HG03558 (cell line): Measurements from ENCODE around the gene TAGLN2.

Experiments used
- ATAC-seq: cut with Tn5 transposase; IDR thresholded peaks from one replicate; pipeline ENCODE4 v1.9.1; 2021; ENCODE audit warnings: moderate number of reproducible peaks; ENCODE audit not compliant: unreplicated experiment; ENCODE audit errors: extremely low read depth

The TAGLN2 gene

DNA sequence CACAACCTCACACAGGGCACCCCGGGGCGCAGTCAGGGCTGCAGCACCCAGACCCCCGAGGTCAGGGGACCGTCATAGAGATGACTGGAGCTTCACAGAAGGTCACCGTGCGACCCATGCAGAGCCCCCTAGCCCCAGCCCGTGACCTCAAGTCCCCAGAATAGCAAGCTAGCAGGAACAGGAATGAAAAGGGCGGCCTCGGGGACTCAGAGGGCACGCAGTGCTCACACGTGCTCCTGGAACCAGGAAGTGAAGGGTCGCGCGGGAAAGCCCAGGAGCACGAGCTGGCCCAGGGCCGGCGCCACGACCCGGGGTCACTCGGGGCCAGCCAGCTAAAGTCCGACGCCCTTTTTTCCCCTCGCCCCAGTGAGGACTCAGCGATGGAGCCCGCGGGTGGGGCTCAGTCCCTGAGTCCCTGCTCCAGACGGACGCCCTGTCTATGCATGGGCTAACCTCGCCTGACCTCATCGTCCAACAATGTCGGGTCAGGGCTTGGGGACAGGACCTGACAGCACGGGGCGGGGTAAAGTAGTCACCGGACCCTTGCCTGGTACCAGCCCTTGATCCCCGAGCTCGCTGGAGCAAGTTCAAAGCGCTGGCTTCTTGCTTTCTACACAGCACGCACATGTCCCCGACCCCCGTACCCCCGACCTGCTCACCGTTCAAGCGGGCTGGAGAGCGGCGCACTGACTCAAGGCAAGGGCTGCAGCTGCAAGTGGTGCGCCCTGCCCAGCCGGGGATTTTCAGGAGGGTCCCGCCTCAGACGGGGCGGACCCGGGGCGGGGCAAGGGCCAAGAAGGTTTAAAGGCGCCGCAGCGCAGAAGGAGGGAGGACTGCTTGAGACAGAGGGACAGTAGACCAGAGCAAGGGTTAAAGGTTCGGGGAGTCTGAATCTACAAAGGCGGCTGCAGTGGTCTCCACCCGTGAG, at the start of gene TAGLN2:
TAGLN2 (minus strand) TSS at position 717 of the 928 bp plus-strand sequence. CDS start 4,998 bp downstream, outside the sequence.
- ATAC-seq, result peak; percentile 45

DNA sequence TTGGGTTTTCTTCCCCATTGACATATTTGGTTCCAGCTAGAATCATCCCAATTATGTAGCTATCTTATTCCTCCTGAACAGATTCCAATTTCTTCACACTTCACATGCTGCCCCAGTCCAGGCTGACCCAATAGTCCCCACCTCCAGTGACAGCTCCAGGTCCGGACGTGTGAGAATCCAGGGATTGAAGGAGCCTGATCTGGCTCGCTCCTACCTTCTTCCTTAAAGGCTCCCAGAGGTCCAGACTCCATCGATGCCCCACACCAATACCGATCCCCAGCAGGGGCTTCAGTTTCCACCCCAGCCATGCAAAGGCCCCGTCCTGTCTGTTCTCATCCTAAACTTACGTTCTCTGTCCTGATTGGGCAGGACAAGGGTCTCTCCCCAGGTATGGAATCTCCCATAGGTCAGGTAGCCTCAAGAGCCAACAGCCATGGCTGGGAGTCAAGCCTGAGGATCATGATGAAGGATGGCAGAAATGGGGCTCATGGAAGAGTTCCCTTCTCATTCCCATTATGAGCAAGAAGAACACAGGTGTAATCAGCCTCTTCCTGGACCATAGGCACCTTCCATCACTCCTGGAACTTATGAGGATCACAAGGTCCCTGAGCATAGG, 49.2 kb upstream of the TAGLN2 start:
- ATAC-seq, result no peak

DNA sequence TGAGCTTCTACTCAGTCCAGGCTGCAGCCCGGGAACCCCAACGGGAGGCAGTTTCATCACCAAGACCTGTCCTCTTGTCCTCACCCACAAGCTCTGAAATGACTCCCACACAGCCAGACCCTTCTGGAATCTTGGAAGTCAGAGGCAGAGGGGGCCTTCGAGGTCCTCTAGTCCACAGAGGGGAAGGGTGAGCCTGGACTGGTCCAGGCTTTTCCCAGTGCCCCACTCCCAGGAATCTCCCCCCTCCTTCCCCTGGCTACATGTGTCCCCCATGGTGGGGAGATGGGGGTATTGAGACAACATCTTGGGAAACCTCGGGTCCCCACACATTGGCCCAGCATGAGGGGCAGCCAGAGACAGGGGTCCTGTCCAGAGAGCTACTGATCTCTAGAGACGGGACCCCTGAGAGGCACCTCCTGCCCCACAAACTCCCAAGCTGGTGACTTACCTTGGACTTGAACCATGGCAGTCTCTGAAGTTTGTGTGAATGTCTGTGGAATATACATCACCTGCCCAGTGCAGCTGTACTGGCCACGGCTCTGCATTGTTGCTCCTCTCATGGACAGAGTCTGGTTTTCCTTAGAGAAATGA, 48.1 kb upstream of the TAGLN2 start:
- no peak for ATAC-seq

DNA sequence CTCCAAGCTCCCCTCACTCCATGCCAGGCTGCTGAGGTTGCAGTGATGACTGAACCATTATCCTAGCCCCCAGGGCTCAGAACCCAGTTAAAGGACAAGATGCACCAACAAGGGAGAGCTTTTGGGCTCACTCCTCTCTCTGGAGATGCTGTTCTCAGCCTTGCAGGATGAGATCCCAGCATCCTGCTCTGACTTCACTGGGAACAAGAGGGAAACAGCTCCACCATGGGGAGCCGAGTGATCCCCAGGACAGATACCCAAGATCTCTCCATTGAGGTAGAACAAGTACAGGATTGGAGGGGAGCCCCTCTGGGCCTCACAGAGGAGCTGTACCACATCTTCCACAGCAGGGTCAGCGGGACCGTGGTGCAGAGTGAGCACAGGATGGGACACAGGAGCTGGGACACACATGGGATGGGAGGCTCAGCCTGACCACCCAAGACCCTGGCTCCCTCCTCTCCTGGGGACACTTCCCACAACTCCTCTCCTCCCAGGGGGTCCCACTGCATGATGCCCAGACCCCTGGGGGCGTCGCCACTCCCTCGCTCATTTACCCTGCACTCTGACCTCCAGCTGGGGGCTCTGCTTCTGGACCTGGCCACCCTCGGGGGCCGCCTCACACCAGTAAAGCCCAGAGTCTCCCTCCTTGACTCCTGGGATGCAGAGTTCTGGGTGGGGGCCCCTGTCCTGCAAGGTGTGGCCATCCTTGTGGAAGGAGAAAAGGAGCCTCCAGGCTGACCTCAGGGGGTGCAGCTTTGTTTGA, 47.3 kb upstream of the TAGLN2 start:
- no peak for ATAC-seq

DNA sequence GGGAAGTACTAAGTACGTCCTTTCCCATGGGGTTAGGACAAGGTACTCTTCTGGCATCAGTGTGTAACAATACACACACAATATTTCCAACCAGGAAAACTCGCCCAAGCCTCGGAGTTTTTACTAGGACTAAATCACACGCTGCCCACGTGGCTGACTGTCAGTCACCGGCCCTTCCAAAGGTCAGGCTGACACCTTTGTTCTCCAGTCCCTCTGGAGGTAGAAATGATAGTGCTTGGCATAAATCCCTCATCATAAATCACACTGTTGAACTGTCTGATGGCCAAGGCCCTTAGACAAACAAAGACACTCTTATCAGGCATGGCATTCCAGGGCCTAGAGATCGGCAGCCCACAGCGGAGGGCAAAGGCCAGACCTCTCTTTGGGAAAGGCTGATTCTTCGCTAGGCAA, 45.6 kb upstream of the TAGLN2 start:
- no peak for ATAC-seq

DNA sequence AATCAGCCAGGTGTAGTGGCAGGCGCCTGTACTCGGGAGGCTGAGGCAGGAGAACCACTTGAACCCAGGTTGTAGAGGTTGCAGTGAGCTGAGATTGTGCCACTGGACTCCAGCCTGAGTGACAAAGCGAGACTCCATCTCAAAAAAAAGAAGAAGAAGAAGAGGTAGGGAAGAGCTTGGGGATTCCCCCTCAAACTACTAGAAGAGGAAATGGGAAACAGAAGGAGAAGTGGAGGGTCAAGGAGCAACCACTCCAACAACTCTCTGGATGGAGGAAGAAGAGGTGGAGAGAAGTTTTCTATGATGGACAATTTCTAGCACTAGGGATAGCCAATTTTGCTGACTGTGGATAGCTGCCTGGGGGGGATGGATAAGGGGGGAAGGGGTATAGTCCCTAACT, 43.6 kb upstream of the TAGLN2 start:
- ATAC-seq, result no peak

DNA sequence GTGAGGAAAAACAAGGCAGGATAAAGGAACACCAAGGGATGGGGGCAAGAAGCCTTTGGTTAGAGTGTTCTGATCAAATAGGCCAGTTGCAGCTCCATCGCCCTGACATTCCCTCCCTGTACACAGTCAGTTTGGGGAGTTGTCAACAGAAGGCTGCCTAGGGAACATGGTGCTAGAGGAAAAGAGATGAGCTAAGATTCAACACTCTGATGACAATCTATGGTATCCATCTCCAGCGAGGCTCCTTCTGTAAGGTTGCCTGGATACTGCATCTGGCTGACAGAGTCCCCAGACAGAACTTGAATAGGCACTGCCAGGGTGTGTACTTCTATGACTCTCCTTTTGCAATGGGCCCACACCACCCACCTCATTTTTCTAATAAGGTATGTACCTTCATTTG, 40.0 kb upstream of the TAGLN2 start:
- ATAC-seq, result no peak

DNA sequence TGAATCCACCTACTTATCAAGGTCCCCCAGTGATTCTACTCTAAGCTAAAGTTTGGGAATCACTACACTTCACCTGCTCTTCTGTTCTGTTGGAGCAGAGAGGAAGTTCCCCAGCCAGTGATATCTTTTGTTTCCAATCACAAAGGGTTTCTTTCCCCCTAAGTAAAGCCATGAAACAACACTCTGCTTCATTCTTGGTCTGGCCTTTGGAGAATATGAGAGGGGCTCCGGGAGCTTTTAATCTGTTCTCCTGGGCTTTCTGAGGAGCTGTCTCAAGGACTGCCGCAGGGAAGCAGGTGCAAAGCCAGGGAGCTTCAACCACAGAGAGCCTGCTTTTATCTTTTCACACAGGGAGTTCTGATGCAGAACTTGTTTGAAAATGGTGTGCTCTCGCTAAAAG, 38.8 kb upstream of the TAGLN2 start:
- ATAC-seq, result no peak

DNA sequence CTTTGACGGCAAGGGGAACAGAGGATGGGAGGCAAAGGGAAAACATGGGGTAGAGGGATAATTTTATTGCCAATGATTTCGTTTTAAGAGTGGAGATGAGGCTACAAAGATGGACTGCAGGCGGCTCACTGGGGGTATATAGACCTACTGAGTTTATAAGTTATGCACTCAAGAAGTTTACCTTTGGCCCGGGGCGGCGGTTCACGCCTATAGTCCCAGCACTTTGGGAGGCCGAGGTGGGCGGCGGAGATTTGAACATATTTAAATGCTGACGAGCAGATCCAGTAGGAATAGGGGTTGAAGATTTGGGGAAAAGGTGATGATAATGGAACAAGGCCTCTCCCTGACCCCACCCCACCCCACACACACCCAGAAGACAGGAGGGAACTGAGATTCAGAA, 36.9 kb upstream of the TAGLN2 start:
- no peak for ATAC-seq

DNA sequence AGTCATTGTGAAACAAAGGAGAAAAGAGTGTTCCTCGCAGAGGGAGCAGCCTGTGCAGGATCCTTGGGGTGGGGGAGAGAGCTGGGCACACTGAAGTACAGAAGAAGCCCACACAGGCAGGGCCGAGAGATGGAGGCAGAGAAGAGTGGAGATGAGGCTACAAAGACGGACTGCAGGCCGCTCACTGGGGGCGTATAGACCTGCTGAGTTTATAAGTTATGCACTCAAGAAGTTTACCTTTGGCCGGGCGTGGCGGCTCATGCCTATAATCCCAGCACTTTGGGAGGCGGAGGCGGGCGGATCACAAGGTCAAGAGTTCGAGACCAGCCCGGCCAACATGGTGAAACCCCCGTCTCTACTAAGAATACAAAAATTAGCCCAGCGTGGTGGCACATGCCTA, 36.3 kb upstream of the TAGLN2 start:
- no peak for ATAC-seq

DNA sequence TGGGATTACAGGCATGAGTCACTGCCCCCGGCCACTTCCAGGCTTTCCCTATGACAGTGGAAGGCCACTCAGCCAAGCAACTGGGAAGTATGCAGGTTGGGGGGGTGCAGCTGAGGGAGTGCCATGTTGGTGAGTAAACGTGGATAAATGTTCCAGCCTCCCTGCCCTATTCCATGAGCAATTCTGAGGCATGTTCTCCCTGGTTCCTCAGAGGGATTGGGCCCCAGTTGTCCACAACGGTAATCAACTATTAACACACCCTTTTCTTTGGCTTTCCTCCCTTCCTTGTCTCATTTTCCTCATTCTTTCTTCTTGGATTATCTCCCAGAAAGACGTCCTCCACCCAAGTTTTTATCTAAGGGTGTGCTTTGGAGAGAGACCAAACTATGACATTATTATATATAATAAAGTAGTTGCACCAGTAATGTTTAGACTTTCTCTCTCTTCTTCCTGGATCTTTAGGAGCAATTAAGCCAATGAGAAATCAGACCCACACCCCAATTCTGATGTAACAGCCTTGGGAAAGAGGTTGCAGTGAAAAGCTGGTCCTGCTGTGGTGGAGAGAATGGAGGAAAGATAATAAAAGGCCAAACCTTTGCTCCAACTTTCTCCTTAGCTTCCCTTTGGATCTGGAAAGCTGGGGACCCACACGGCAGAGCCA, 35.5 kb upstream of the TAGLN2 start:
- ATAC-seq, result no peak

DNA sequence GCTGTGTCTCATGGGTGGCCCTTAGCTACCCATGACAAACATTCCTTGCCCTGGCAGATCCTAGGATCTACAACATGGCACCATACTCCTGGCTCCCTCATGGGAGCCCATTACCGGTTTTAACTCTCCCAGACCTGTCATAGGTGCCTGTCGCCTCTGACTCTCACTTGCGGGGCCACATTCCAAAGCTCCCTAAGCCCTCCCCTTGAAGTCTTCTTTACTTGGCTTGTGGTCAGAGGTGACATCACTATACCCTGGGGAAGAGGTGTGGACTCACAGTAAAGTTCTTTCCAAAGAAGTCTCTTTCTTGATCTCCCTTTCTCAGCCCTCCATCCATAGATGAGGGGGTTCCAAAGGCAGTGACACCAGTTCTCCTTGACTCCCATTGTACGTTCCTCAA, 34.1 kb upstream of the TAGLN2 start:
- ATAC-seq, result no peak

DNA sequence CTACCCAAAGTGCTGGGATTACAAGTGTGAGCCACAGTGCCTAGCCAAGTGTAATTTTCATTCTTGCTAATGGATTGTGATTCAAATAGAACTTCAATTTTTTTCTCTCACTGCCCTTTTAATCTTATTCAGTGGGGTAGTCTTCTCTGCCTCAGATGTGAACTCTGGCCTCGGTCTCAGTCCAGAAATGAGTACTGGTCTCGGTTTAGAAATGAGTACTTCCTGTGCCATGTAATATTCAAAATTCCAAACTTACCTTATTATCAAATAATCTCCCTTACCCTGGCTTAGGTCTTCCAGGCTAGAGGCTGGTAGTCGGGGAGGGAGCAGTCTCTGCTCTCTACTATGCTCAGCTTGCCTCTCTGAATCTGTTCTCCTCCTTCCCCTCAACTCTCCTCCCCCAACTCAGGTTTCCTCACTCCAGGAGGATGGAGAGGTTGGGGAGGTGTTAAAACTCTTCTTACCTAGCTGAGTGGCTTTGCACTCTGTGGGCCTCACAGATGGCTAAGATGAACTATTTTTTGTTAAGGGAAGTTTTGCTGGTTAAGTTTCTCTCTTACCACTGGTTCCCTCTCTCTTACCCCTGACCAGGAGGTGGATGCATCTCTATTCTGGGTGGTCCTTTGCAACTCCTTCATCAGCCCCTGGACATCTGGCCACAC, 33.5 kb upstream of the TAGLN2 start:
- ATAC-seq, result no peak

DNA sequence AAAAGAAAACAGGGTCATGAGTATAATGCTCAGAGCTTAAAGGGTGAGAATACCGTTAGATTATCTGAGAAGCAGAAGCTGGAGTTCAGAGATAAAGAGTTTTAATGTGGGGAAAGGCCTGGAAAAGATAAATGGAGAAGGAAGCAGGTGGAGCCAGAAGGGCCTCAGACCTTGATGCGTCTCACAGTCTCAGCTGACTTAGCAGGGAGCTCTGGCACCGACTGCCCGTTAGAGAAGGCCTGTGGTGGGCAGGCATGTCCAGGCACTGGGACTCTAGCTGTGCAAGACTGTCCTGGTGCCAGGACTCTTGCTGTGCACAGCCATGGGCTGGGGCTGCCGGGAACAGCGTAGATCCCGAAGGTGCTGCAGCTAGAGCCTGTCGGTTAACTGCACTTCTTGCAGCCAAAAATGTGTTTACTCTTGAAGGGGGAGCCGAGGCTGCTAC, 32.5 kb upstream of the TAGLN2 start:
- ATAC-seq, result no peak

DNA sequence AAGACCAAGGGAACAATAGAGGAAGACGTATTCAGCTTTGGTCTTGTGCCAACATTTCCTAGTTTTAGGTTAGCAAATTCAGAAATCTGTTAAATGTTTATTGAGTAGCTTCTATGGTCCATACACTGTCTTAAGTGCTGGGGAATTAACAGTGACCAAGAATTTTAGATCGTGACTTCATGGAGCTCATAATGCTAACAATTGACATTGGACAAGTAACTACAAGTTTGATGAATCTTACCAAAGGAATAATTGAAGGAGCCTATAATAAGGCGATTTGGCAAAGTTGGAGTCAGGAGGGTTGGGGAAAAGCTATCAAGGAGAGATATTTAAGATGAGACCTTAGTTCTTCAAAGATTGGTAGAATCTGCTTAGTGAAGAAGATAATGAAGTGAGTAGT, 30.1 kb upstream of the TAGLN2 start:
- no peak for ATAC-seq

DNA sequence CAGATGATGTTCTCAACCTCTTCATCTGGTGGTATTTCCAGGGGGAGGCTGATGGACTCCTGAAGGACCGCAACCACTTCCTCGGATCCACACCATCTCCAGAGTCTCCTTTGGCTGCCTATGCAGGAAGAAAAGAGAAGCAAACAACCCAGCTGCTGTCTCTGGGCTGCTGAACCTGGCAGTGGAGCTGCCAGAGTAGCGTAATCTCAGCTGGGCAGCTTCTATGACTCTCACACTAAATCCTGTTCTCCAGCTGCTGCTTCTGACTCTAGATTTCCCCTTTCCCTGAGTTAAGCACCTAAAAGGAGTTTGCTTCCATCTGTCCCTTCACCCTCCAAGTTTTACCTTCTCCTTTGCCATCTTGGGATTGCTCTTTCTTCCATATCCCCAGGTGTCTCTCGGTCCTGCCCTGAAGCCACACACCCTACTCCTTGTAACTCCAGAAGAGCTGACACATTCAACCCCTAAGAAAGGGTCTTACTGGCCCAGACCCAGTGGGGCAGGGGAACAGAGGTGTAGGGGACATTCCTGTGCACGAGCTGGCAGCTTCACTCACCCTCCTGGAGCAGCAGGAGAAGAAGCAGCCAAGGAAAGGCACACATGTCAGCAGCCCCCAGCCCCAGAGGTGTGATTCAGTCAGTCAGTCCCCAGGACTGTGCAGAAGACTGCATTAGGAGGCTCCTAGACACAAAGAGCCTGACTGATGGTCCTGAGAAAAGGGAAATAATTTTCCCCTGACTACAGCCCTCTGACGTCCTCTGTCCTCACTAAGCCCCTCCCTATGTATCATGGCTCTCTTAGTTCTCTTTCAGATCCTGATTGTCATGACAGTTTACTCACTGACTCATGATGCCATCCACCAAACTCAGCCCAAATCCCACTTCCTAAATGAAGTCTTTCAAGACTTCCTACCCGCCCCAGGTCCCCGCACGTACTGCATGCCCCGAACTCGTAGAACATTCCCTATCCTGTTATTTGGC, 28.5 kb upstream of the TAGLN2 start, which contains the start of gene SLAMF9:
SLAMF9 (minus strand) TSS at position 702 of the 980 bp plus-strand sequence; CDS start at position 602, 100 bp downstream.
- no peak for ATAC-seq

DNA sequence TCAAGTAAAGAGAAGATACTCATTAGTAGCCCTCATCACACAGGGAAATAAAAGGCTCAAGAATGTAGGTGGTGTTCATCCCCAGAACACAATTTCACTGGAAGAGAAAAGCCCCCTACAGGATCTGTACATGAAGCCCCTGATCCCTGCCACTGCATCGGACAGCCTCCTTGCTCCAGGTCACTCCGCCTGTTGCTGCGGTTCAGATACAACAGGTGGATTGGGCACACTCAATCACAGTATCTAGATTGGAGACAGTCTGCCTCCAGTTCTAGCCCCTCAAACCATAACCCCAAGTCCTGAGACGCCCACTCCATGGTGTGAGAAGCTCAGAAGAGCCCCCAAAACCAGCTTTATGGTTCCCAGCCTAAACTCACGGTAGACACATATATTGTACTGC, 27.6 kb upstream of the TAGLN2 start:
- no peak for ATAC-seq

DNA sequence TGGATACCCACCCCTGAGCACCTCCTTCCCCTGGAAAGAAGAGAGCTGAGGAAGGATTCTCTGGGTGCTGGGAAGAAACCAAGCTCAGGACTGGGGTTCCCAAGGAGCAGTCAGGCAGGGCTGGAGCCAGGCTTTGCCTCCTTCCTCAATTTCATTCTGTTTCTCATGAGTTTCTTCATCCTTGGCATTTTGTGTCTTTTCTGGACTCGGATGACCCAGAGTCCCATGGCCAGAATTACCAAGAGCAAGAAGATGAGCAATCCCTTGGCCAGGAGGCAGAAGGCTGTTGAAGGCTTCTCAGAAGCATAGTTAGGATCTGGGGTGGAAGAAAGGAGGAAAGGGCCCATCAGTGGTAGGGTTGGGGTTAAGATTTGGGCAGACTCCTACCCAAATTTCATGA, 26.2 kb upstream of the TAGLN2 start:
- ATAC-seq, result no peak
